ENCODE measurements around the gene FAM81A.
A peak's percentile ranks its signal among the peaks of the same experiment; 100 is the strongest.
"Not testable (repeated sequence)": the region's sequence is repeated elsewhere in the genome, so short reads cannot be mapped to it uniquely, and the experiment has no call there.

FAM81A gene

DNA sequence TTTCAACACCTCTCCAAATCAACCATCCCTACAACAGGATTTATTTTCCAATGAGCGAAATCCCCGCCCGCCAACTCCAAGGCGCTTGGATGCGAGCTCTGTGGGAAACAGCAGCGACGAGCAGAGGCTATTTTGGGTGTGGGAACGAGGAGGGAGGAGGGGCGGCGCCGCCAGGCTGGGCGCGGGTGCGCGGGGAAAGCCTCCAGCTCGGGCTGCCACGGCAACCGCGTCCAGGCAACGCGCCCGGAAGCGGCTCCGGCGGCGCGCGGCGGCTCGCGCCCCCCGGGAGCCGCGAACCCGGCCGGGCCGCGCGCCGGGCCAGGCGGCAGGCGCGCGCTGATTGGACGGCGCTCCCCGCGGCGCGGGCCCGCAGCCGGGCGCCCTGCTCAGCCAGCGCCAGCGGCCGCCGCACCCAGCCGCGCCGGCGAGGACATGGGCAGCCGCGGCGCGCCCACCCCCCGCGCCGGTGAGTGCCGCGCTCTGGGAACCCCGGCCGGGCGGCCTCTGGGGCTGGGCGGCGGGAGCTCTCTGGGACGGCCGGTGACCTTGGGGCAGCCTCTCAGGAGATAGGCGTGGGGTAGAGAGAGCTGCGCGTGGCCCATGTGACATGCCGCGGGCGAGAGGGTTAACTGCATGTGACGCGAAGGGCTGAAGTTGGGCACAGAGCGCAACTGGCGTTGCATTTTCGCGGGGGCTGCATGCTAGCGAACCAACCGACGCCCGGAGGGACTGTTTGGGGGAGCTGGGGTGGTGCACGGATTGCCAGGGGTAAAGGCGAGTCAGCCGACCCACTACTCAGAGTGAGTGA lies at the start of gene FAM81A:
FAM81A (plus strand) TSS at position 370 of the 808 bp plus-strand sequence. CDS start 20,441 bp downstream, outside the sequence.
- peak; percentile 22 for DNase-seq (ENCODE audit: low read depth)

- no peak for DNase-seq (ENCODE audit: low read depth)
Measured at GRCh38 chr15:59388670-59389069, 49.3 kb upstream of the FAM81A start.

GRCh38 chr15:59392299-59392698 lies 45.7 kb upstream of the FAM81A start:
- DNase-seq (ENCODE audit: low read depth): no peak

DNA sequence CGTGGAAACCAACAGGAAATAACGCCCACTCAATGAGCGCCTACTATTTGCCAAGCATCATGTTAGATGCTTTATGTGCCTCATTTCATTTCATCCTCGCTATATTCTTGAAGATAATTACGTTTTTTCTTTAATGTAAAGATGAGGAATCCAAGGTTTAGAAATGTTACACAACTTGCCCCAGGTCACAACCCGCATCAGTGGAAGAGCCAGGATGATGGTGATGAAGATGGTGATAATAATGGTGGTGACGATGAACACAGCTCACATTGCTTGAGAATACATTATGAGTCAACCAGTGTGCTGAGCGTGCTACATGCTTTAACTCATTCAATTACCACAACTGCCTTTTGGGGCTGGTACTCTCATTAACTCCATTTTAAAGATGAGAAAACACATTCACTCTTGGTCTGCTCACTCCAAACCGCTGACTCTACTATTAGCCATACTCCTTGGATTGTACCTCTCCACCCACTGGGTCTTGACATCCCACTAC lies 43.8 kb upstream of the FAM81A start:
- no peak for DNase-seq (ENCODE audit: low read depth)

DNA sequence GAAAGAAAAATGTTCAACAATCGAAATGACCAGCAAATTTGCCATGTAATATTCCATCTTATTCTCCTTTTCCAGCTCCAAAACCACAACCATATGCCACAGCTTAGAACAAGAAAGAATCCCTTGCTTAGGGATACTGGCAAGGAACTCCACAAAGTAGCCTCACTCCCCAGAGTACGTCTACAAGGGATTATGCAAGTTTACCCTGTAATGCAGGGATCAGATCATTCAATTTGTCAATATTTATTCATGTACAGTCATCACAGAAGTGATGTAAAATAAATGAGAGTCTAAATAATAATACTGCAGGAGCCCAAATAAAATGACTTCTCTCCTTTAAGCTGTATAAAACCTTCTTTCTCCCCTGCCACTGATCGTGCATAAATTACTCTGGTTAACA lies 41.8 kb upstream of the FAM81A start:
- no peak for DNase-seq (ENCODE audit: low read depth)

- DNase-seq (ENCODE audit: low read depth): no peak
Measured at GRCh38 chr15:59396679-59397078, 41.3 kb upstream of the FAM81A start.

DNA sequence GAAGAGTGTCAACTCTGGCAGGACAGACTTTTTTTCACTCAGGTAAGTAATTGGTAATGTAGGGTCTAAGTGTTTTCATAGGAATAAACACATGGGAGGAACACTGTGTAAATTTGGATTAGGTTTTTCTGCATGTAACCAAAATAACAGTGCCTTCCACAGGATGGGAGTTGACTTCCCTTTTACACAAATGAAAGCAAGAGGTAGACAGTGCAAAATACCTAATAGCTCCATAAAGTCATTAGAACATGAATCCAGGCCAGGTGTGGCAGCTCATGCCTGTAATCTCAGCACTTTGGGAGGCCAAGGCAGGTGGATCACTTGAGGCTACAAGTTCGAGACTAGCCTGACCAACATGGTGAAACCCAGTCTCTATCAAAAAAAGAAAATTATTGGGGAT lies 39.8 kb upstream of the FAM81A start:
- no peak for DNase-seq (ENCODE audit: low read depth)

- DNase-seq (ENCODE audit: low read depth): no peak
Measured at GRCh38 chr15:59399465-59400102, 38.4 kb upstream of the FAM81A start.

DNA sequence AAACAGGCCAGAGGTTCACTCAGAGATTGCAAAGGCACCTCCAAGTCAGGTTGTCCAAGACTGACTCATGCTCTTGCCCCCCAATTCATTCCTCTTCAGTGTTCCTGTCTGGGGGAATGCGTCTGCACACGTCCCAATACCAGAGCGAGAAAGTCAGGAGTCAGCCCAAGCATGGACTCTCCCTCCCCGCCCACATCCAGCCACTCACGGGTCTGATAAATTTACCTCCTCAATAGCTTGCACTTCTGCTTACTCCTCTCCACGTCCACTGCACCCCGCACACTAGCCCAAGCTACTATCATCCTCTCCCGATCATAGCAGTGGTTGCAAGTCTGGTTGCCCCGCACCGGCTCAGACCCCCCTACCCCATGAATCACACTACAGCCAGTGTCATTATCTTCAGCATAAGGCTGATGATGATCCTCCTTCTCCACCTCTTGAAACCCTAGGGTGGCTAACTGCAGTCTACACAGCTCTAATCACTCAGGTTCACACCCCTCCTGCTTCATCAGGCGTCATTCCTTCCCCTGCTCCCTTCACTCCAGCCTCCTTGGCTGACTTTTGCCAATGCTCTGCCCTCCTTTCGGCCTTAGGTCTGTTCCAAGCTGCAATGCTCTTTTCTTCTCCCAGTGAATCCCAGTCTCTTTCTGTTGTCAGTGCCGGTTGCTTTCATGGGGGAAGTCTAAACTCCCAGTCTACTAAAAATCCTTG lies 37.7 kb upstream of the FAM81A start:
- DNase-seq (ENCODE audit: low read depth): no peak

GRCh38 chr15:59401051-59401823 lies 36.7 kb upstream of the FAM81A start:
- DNase-seq (ENCODE audit: low read depth): not testable (repeated sequence)

DNA sequence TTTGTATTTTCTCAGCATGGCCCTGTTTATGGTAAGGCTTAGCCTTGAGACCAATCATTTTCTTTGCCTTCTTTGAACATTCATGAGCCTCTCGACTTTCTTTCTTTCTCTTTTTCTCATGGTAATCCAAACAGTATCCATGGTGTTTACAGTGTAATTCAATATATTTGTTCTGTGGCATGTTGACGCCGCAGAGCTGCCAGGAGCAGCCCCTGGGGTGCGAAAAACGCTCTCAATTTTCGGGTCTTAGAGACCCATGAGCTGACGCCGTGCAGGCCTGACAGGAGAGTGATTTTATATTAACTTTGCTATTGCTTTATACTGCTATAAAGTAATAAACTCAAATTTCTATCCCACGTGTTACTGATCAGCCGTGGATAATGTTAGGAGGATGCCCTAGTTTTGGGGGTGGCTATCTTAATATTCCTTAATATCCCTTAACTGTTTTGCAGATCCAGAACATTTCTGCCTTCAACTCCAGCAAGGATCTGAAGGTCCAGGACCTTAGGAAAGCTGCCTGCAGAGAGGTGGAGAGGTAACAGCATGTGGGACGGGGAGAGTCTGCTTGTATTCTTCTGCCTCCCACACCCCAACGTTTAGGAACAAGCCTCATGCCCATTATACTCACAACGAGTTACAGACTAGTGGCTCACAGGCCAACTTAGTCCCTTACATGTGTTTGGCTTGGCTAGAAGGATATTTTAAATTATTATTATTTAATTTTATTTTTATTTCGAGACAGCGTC lies 36.0 kb upstream of the FAM81A start:
- no peak for DNase-seq (ENCODE audit: low read depth)

DNA sequence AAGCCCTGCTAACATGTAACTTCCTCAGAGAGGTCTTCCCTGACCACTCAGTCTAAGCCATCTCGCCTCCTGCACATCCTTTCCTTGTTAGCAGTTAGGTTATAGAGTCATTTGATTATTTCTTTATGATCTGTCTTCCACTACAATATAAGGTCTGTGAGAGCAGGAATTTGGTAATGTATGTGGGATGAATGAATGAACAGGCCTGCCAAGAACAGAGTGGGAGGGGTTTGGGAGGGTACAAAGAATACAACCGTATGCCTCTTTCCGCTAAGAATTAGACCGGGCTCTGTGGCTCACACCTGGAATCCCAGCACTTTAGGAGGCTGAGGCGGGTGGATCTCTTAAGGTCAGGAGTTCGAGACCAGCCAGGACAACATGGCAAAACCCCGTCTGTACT lies 32.9 kb upstream of the FAM81A start:
- no peak for DNase-seq (ENCODE audit: low read depth)

GRCh38 chr15:59406446-59406845 lies 31.5 kb upstream of the FAM81A start:
- DNase-seq (ENCODE audit: low read depth): no peak

DNA sequence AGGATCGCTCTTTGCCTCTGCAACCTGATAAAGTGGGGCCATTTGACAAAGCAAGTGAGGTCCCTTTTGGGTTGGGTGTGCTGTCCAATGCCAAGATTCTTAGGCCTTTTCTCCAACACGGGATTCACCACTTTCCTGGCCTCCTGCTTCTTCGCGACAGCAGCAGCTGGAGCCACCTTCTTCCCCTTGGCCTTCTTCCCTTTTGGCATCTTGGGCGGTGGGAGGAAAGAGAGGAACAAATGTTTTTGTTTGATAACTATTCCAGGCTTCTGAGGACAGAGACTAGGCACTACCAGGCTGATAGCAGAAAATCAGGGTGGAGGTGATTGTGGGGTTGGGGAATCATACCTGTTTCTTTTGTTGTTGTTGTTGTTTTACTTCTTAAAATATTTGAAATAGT lies 30.0 kb upstream of the FAM81A start:
- no peak for DNase-seq (ENCODE audit: low read depth)

GRCh38 chr15:59410391-59410896 lies 27.5 kb upstream of the FAM81A start:
- no peak for DNase-seq (ENCODE audit: low read depth)

DNA sequence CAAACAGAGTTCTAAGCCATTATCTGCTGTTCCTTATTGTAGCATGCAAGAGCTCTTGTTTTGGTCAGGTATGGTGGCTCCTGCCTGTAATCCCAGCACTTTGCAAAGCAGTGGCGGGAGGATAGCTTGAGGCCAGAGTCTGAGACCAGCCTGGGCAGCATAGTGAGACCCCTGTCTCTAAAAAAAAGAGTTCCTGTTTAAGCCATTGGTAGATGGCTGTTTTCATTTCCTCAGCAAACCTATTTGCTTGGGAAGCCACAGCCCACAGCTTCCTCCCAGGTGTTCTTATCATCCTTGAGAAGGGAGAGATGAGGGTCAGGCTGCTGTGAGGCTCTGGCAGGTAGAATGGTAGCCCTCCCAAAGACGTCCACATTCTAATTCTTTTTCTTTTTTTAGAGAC lies 24.4 kb upstream of the FAM81A start:
- no peak for DNase-seq (ENCODE audit: low read depth)

DNA sequence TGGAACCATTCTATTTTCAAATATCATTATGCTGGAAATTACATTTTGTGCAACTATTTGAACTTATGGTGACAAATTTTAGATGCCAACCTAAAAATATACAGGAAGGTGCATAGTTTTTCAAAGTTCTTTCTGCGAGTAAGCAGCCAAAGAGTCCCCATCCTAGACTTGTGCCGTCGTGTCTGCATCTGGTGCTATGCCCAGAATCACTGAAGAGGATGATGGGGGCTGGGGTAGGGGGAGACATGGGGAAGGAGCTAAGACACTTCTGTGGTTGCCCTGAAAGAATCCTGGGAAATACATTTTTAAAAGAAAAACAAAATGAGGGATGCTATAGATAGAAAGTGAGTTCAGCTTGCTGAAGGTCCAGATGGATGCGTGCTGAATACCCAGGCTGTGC lies 21.2 kb upstream of the FAM81A start:
- no peak for DNase-seq (ENCODE audit: low read depth)

DNA sequence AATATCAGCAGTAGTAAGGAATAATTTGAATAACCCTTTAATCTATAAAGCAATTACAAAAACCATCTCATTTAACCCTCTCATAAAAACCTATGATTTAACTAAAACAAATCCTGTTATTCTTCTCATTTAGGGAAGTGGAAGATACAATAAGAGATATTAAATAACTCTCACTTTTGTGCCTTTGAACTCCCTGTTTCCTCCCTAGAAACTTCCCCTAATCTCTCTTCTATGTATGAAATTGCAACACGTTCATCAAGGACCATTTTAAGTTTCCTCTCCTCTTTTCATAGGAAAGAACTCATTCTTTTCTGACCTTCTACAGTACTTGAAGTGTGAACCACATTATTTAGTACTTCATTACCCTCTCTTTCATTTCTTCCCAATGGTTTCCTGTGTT lies 18.8 kb upstream of the FAM81A start:
- DNase-seq (ENCODE audit: low read depth): no peak

DNA sequence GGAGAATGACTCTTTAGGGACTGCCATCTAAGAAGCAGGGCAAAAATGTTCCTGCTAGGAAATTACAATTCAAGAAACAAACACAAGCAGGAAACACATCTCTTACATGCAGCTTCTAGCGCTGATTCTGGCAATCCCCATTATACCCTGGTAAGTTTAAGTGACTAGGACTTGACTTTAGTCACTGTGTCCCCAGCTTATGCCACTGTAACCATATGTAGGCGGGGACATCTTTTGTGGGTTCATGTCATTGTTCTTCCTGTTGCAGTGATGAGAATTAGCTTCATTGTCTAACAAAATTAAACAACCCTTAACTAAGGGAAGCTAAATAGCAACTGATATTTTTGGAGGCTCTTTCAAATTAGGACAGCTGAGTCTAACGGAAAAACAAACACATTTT lies 17.9 kb upstream of the FAM81A start:
- DNase-seq (ENCODE audit: low read depth): no peak

DNA sequence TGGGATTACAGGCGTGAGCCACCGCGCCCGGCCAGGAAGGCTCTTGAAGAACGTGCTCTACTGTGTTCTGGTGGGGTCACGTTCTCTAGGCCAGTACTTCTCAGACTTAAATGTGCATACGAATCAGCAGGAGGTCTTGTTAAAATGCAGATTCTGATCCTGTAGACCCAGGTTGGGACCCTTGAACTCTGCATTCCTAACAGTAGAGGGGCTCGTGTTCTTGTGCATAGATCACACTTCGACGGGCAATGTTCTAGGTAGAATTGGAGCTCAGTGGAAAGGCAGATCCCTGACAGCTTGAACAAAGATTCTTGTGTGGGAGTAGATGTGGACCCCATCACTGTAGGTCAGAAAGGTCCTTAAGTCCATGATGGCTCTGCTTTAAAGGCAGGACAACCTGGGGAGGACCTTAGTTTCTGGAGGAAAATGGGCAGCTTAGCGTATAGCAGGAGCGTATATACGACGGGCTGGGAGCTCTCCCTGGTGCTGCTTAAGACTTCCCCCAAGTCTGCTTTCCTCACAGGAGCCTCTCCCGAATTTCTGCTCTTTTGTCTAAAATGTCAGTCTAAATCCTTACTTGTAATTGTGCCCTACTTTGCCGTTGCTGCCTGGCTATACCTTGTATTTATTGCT lies 16.9 kb upstream of the FAM81A start:
- DNase-seq (ENCODE audit: low read depth): no peak

DNA sequence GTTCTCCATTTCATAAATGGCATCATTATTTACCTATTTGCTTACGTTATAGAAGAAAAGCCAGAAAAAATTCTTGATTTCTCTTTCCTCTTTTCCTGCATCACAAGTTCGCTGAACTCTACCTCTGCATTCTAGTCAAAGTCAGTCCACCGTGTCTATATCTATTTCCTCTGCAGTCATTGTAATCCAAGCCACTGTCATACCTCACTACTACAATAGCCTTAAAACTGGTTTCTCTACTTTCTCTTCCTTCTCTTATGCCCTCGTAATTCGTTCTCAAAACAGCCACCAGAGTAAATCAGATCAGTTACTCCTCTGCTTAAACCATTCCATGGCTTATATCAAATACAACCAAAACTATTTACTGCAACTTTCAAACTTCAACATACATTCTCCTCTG lies 13.4 kb upstream of the FAM81A start:
- no peak for DNase-seq (ENCODE audit: low read depth)

Measured in GM04504 (cell line).